Endothelial cell of umbilical vein (primary cell): ENCODE data around the gene SPAG16. TPM values are rescaled to one million over a fixed set of nuclear protein-coding genes. Genes with fewer than 3 reads are reported as not detected.

Experiments used
- BruUV-seq: library from RNA; stranded (reverse); fragments of 400-500 nt; replicated peaks from 2 replicates; lab custom pipeline; 2021; lab: Mats Ljungman, UMichigan
- CTCF ChIA-PET: fragments of 300-600, 350-600 bp; sonication (Branson Sonifier 250); formaldehyde crosslinking; loops from one replicate; lab custom pipeline; 2021; ENCODE audit warnings: antibody characterized with exemption, inconsistent platforms; lab: Charles Lee
- POLR2A ChIA-PET: fragments of 300-600, 350-600 bp; sonication (Branson Sonifier 250); formaldehyde crosslinking; loops from one replicate; lab custom pipeline; 2021; ENCODE audit warnings: antibody characterized with exemption, inconsistent platforms; lab: Charles Lee
- DNase-seq: peaks from one replicate; pipeline ENCODE4 v3.0.0-alpha.2; 2011; ENCODE audit warnings: low read depth, low spot score
- FAIRE-seq: peaks from 2 replicates; lab custom pipeline; 2011; peaks lifted over from hg19 to GRCh38; lab: Jason Lieb, UNC
- H2AFZ ChIP-seq: 2 replicates; pipeline ENCODE4 v1.6.0; 2012; ENCODE audit warnings: low read depth, low read length, control low read depth, inconsistent platforms
- H3K27ac ChIP-seq: 2 replicates; pipeline ENCODE4 v1.5.1; 2011; ENCODE audit warnings: low read depth, mild to moderate bottlenecking, control low read depth, low read length, moderate library complexity; ENCODE audit not compliant: insufficient read depth
- H3K27me3 ChIP-seq, 2 experiments: 2 replicates each; pipeline versions ENCODE4 v1.6.0 to v1.6.1; 2011; ENCODE audit warnings: low read length in 2 of 2, mixed read lengths in 1 of 2; ENCODE audit not compliant: control insufficient read depth in 2 of 2, insufficient read depth in 2 of 2
- H3K36me3 ChIP-seq, 2 experiments: 2 replicates in 1 of 2; 3 replicates in 1 of 2; pipeline ENCODE4 v1.5.1; 2011; ENCODE audit warnings: low read length in 2 of 2, mild to moderate bottlenecking in 1 of 2, moderate library complexity in 1 of 2; ENCODE audit not compliant: control insufficient read depth in 2 of 2, insufficient read depth in 2 of 2; ENCODE audit errors: extremely low read depth in 1 of 2
- H3K4me1 ChIP-seq: 3 replicates; pipeline ENCODE4 v1.5.1; 2011; ENCODE audit warnings: mild to moderate bottlenecking, low read length; ENCODE audit not compliant: control insufficient read depth, insufficient read depth; ENCODE audit errors: extremely low read depth
- H3K4me2 ChIP-seq: 2 replicates; pipeline ENCODE4 v1.6.1; 2011; ENCODE audit warnings: low read length, control low read depth, mixed read lengths; ENCODE audit not compliant: insufficient read depth
- H3K4me3 ChIP-seq, 3 experiments: fragments of 200-600 bp in 1 of 3; sonication (generic), shearing (Covaris generic) in 1 of 3; replicated peaks in 1 of 3; 2 replicates each; pipeline ENCODE4 v1.5.1; 2011 to 2016; ENCODE audit warnings: control low read depth in 3 of 3, low read length in 3 of 3, mild to moderate bottlenecking in 2 of 3, inconsistent platforms in 1 of 3, low read depth in 1 of 3, moderate library complexity in 1 of 3; ENCODE audit not compliant: insufficient read depth in 1 of 3
- H3K79me2 ChIP-seq: 2 replicates; pipeline ENCODE4 v1.6.0; 2012; ENCODE audit warnings: low read length, inconsistent platforms; ENCODE audit not compliant: control insufficient read depth, insufficient read depth
- H3K9ac ChIP-seq: replicated peaks from 2 replicates; pipeline ENCODE3; 2011; ENCODE audit warnings: low read length, control low read depth; ENCODE audit not compliant: insufficient read depth; ENCODE audit errors: extremely low read depth
- H3K9me1 ChIP-seq: replicated peaks from 3 replicates; pipeline ENCODE4 v1.6.0; 2011; ENCODE audit warnings: mild to moderate bottlenecking, low read length; ENCODE audit not compliant: control insufficient read depth, insufficient read depth; ENCODE audit errors: extremely low read depth
- H3K9me3 ChIP-seq: replicated peaks from 2 replicates; pipeline ENCODE4 v1.5.1; 2012; ENCODE audit warnings: low read length, inconsistent platforms; ENCODE audit not compliant: control insufficient read depth, insufficient read depth
- H4K20me1 ChIP-seq: replicated peaks from 2 replicates; pipeline ENCODE3; 2011; ENCODE audit warnings: mild to moderate bottlenecking, low read length; ENCODE audit not compliant: control insufficient read depth, insufficient read depth; ENCODE audit errors: extremely low read depth
- CTCF ChIP-seq, 2 donors: IDR thresholded peaks; 1 replicate in 1 of 2; 2 replicates in 1 of 2; pipeline ENCODE4 v1.5.1; 2011; ENCODE audit warnings: low read length in 2 of 2, mild to moderate bottlenecking in 2 of 2, moderate library complexity in 2 of 2, control low read depth in 1 of 2, inconsistent platforms in 1 of 2, low read depth in 1 of 2; ENCODE audit not compliant: insufficient read depth in 1 of 2; ENCODE audit errors: extremely low read depth in 1 of 2
- EZH2 ChIP-seq: IDR thresholded peaks from 2 replicates; pipeline ENCODE4 v1.6.1; 2012; ENCODE audit warnings: borderline replicate concordance, low read depth, mild to moderate bottlenecking, moderate library complexity, low read length, inconsistent platforms; ENCODE audit not compliant: severe bottlenecking
- GATA2 ChIP-seq: IDR thresholded peaks from 2 replicates; pipeline ENCODE4 v1.7.0; 2011; ENCODE audit warnings: low read depth, mild to moderate bottlenecking, moderate library complexity, mixed read lengths, low read length; ENCODE audit not compliant: insufficient read length, insufficient read depth
- JUN ChIP-seq: IDR thresholded peaks from 2 replicates; pipeline ENCODE4 v1.6.1; 2011; ENCODE audit warnings: borderline replicate concordance, low read depth; ENCODE audit not compliant: insufficient read length, insufficient read depth
- MYC ChIP-seq: IDR thresholded peaks from one replicate; pipeline ENCODE4 v1.6.1; 2011; ENCODE audit warnings: mild to moderate bottlenecking, low read depth, low read length
- POLR2AphosphoS5 ChIP-seq: IDR thresholded peaks from 2 replicates; pipeline ENCODE4 v1.6.1; 2012; ENCODE audit warnings: low read depth, mild to moderate bottlenecking, control low read depth, low read length, moderate library complexity; ENCODE audit not compliant: insufficient read depth
- dilution Hi-C: fragments of 300-500 bp; cut with MboI; formaldehyde crosslinking; loops from one replicate; pipeline ENCODE4 v1.15.0; 2019; ENCODE audit warnings: low sequenced_read_pairs; ENCODE audit not compliant: extremely low pct_ligation_motif_present
- intact Hi-C: fragments of 100-400 bp; cut with micrococcal nuclease; formaldehyde crosslinking; loops from one replicate; pipeline ENCODE4 v1.10.0; 2022
- polyA plus RNA-seq, 4 experiments: library from polyadenylated mRNA; depleted of rRNA in 3 of 4; stranded (reverse) in 3 of 4; unstranded in 1 of 4; fragments of >200 nt; gene quantifications; 2 replicates each; pipeline versions ENCODE4 v1.2.1 to v1.2.3, GENCODE V29; 2011 to 2012; ENCODE audit warnings: missing spikeins in 1 of 4
- total RNA-seq: library from RNA; stranded (reverse); gene quantifications from 2 replicates; pipeline ENCODE4 v1.2.3, GENCODE V29; 2021

SPAG16 gene
- total and polyA plus RNA-seq, 2 donors (not counting 3 experiments of a cell fraction or from before 2014, with no cell fraction given) = 4.0 to 7.7 TPM

- intact Hi-C loops = no loop called here
- no peaks in the 10 kb centered on the region for H4K20me1 ChIP-seq
These were observed 1081.3 kb downstream of the SPAG16 start for GRCh38 chr2:214365549-214365948.

More at GRCh38 chr2:214365549-214365948, 1081.3 kb downstream of the SPAG16 start:
- Histone ChIP-seq H3K4me2 (no peak overlapping the region), H3K27me3 (no peaks in the 10 kb centered on the region), H3K9ac (no peak overlapping the region), H3K9me1 (no peaks in the 10 kb centered on the region), H3K27ac (no peak overlapping the region), H3K36me3 (no peaks in the 10 kb centered on the region), H3K9me3 (no peaks in the 10 kb centered on the region), H3K79me2 (no peaks in the 10 kb centered on the region), H2AFZ (no peak overlapping the region), H3K4me1 (no peaks in the 10 kb centered on the region), H3K4me3 (no peak overlapping the region)
- CTCF ChIA-PET = no interaction called here
- FAIRE-seq = no peak
- TF ChIP-seq EZH2 (no peak), POLR2AphosphoS5 (no peak), MYC (no peak), CTCF (IDR thresholded peaks at IDR 0.05; ENCODE audit: extremely low read depth in 1 of 2, insufficient read depth in 1 of 2, low read depth in 1 of 2, low read length in 2 of 2) (no peak), JUN (no peak), GATA2 (no peak)
- BruUV-seq = no TSS peak
- POLR2A ChIA-PET = no interaction called here
- DNase-seq = no peak
- dilution Hi-C loops = no loop called here
